D341Med (cell line): ENCODE measurements around the gene YIPF3.
"Not testable (repeated sequence)": the region's sequence is repeated elsewhere in the genome, so short reads cannot be mapped to it uniquely, and the experiment has no call there.

Experiments used
- DNase-seq: peaks from one replicate; pipeline ENCODE4 v3.0.0; 2012; ENCODE audit warnings: low spot score

The YIPF3 gene

DNA sequence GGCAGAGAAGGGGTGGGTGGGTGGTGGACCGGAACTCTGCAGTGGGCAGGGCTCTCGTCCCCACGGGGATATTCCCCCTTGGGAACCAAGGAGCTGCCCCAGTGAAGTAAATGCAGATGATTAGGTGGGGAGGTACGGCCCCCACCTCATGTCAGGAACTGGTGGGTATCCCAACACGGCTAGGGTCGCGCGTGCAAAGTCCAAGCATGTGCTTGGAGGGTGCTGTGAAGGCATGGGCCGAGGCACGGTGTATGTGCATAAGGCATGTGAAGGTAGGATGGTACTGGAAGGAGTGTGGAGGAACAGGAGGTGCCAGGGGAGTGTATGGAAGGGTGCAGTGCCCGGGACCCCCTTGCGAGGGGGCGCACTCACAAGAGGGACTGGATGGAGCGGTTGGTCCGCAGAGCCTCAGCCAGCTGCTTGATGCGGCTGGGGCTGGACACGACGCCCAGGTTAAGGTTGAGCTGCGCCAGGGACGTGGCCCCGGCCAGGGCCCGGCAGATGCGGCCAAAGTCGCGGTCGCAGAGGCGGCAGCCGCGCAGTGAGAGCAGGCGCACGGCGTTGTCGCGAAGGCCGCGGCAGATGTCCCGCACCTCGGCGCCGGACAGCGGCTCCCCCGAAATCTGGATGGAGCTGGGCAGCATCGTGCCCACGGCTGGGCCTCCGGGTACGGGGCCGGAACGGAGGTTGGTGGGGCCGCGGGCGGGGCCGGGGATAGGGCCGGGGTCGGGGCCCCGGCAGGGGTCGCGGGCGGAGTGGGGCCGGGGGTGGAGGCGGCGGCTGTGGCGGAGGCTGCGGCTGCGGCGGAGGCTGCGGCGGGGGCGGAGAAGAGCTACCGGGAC, 7.4 kb downstream of the YIPF3 start:
- DNase-seq = no peak

- DNase-seq = no peak
These were observed 8.1 kb downstream of the YIPF3 start for GRCh38 chr6:43508481-43509141.

DNA sequence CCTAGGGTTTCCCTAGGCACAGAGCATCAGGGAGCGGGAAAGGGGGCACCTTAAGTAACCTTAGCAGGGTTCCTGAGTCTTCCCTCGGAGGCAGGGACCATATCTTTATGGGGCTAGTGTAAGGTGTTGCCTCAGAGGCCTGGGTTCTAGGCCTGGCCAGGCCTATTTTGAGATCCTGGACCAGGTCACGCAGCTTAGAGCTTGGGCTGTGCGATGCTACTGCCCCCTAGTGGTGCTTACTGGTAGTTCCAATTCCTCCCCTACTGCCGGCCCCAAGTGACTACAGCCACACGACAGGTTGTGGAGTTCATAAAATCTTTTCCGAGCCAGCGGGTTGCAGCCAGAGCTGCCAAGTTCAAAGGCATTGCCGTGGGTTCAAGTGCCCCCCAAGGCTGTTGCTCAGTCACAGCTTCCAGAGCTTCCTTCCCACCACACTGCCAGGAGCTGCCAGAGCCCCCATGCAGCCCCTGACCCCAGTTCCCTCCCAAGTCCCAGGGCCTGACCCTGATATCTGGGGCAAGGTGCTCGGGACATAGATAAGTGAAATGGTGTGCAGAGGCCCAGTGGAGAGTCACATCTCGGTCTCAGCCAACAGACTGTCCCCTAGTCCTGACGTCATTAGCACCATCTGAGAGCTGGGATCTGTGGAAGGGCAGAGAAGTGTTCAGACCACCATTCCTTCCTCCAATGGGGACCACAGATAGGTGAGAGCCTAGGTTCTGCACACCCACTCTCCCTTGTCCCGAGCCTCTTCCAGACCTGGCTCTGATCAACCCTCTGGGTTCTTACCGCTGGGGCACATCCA, 9.9 kb downstream of the YIPF3 start:
- peak; percentile 85 for DNase-seq

DNA sequence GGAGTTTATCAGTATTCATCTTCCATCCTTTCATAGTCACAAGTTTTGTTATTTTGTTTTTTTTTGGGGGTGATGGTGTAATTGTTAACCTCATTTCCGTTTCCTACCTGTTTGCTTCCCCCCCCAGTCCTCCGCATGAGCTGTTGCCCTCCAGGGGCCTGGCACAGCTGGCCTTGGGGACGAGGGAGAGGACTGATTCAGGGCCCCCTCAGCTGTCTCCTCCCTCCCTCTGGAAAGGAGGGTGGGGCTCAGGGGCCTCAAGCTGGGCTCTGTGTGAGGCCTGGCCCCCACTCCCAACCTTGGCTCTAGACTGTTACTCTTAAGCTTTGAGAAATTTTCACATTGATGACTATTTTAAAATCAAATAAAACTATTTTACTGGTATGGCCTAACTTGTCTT, 10.6 kb downstream of the YIPF3 start:
- DNase-seq = no peak

DNA sequence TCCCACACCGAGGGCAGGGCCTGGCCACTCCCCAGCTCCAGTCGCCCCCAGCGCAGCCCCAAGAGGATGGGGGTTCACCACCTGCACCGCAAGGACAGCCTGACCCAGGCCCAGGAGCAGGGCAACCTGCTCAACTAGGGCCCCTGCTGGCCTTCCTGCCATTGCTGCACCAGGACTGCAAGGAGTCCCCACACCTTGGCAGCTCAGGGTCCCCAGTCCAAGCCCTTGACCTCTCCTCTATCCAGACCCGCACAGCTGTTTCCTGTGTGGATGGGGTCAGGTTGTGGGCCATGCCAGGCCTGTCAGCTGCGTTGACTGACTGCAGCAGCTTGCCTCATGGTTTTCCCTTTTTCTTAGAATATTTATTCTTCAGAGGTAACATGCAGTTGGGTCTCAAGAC, 11.0 kb downstream of the YIPF3 start:
- no peak for DNase-seq

GRCh38 chr6:43504756-43505593, 11.8 kb downstream of the YIPF3 start:
- DNase-seq = no peak

DNA sequence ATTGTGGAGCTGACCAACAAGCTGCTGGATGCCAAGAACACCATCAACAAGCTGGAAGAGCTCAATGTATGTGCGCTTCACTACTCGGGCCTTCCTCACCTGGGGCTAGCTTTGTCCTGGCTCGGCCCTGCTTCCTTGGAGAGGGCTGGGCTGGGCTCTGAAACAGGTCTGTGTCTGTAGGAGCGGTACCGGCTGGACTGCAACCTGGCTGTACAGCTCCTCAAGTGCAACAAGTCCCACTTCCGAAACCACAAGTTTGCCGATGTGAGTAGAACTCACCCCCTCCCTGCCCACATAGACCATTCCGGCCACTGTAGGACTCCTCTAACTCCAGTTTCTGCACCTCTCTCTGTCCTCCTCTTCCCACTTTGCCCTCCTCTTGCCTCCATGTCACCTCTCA, 13.3 kb downstream of the YIPF3 start:
- no peak for DNase-seq

DNA sequence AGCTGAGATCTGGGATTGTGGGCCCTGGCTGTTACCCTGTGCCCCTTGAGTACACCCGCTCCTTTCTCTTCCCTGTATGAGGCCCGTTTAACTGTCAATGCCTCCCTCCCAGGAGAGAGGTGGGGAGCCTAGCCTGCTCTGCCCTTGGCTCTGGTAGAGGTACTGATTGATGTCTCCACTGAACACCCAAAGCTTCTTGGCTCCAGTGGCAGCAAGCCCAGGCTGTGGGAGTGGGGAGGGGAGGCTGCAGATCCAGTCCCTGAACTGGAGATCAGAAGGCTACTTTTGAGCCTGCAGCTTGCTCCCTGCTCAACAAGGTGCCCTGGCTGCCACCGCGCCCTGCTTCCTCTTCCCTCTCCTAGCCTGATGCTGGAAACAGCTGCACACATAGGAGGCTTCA, 14.1 kb downstream of the YIPF3 start:
- DNase-seq = no peak

DNA sequence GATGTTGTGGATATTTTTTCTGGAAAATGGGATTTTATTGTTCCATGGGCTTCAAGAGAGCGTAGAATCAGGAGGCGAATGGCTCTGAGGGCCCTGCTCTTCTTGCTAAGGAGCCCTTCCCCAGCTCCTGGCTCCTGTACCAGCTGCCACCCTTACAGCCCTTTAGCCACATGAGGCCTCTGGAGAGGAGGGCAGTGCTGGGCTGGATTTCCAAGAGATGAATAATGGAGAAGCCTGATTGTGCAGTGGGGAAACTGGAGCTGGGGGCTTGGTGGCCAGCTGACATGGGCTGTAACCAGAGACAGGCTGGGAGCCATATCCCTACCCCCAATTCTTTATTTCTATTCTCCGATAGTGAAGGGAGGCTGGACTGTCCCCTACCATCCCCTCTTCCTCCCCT, 15.8 kb downstream of the YIPF3 start:
- no peak for DNase-seq

- DNase-seq = no peak
These were observed 17.5 kb downstream of the YIPF3 start for GRCh38 chr6:43499028-43499815.

GRCh38 chr6:43498291-43498690, 18.4 kb downstream of the YIPF3 start:
- not testable (repeated sequence) for DNase-seq

- no peak for DNase-seq
These were observed 19.0 kb downstream of the YIPF3 start for GRCh38 chr6:43497689-43498088.

DNA sequence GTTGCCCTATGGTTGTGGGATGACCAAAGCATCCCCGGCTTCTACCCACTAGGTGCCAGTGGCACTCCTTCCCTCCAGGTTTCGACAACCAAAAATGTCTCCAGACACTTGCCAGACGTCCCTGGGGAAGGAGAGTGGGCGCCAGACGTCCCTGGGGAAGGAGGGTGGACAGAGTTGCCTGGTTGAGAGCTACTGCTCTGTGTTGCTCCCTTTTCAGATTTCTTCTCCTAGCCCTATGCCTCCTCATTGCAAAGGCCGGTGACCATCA, 19.7 kb downstream of the YIPF3 start:
- no peak for DNase-seq

DNA sequence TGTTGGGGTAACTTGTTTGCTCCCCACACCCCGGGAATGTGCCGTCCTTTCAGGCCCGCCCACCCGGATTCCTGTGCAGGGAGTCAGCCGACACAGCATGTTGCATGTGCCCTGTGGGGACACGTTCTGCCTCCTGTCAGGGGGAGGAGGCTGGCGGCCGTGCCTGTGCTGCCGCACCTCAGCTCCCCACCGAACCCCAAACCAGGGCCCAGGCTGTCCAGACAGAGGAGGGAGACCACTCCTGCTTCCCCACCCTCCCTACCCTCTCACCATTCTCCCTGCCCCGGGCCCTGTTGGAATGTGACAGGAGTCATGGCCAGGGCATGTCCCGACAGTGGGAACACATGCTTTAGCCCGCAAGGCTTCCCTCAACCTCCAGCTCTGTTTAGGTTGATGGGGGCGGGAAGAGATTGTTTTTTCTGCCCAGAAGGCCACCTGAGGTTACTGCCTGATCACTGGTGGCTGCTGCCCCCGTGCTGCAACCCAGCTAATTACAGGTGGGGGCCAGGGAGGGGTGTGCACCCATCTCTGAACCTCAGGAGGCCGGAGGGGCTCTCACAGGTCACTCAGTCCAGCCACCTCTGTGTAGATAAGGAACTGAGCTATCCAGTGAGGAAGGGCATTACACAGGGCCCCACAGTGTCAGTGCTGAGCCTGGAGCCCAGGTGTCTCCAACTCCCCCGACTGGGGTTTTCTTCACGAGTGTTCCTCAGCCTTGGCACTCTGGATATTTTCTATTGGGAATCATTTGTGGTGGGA, 20.2 kb downstream of the YIPF3 start:
- DNase-seq = peak; percentile 69

GRCh38 chr6:43495409-43495941, 21.3 kb downstream of the YIPF3 start:
- DNase-seq = no peak

DNA sequence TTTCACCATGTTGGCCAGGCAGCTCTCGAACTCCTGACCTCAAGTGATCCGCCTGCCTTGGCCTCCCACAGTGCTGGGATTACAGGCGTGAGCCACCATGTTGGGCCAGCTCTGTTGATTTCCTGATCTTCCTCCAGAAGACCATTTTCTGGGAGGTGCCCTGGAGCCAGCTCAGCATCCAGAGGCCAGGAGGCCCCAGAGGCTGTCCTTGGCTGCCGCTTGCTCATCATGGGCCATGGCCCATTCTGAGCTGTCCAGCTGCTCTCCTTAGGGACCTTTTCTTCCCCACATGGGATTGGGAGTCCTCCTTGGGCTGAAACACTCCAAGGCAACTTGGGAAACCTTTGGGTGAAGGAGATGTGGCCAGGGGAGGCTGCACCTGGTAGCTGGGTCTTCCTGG, 22.0 kb downstream of the YIPF3 start:
- DNase-seq = no peak

DNA sequence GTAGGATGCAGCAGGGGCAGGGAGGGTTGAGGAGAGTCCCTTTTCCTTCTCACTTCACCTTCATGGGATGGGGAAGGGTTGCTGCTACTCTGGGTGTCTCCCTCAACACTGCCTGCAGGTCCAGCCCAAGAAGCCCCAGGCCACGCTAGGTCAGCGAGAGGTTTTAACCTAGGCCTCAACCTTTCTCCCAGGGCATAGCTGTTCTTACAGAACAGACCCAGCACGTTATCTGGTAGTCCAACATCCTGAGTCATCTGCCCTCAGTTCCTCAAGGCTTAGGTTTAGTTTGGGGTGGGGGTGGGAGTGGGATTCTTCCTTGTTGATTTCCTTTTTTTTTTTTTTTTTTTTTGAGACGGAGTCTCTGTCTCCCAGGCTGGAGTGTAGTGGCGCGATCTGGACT, 22.4 kb downstream of the YIPF3 start:
- no peak for DNase-seq

DNA sequence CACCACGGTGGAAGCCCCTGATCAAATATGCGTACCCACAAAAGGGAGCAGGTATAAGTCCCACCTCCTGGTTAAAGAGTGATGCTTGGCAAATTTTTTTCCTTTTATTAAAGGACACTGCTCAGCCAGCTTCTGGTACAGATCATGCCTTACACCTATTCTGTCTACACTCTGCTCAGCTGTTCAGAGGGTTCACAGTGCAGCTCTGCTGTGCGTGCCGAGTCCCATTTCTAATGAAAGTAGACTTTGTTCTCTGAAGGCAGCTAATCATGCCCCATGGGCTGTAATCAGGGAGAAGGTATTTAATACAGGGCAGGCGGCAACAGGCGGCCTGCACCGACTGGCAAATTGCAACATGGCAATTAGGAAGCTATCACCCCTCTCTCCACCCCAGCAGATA, 22.9 kb downstream of the YIPF3 start:
- no peak for DNase-seq

DNA sequence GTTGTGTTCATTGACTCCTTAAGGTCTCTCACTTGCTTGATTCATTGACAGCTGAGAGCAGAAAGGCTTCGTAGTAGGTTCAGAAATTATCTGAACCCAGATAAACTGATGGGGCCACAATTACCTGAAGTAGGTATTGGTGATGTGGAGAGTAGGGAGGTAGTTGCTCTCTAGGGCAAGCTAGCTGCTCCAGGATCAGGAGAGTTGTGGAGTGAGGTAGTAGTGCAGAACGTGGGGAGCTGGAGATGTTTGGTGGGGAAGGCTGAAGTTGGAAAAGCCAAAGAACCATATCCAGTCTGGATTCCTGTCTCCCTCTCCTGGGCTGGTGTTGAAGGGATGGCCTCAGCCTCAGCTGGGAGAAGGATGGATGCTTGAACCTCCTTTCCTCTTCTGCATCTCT, 23.5 kb downstream of the YIPF3 start:
- DNase-seq = no peak

GRCh38 chr6:43492673-43493072, 24.1 kb downstream of the YIPF3 start:
- DNase-seq = no peak
